ENCODE data around the gene LHFPL5. TPM values are rescaled to one million over a fixed set of nuclear protein-coding genes. Genes with fewer than 3 reads are reported as not detected.

The LHFPL5 gene
- total RNA-seq = not detected in 2 replicates

DNA sequence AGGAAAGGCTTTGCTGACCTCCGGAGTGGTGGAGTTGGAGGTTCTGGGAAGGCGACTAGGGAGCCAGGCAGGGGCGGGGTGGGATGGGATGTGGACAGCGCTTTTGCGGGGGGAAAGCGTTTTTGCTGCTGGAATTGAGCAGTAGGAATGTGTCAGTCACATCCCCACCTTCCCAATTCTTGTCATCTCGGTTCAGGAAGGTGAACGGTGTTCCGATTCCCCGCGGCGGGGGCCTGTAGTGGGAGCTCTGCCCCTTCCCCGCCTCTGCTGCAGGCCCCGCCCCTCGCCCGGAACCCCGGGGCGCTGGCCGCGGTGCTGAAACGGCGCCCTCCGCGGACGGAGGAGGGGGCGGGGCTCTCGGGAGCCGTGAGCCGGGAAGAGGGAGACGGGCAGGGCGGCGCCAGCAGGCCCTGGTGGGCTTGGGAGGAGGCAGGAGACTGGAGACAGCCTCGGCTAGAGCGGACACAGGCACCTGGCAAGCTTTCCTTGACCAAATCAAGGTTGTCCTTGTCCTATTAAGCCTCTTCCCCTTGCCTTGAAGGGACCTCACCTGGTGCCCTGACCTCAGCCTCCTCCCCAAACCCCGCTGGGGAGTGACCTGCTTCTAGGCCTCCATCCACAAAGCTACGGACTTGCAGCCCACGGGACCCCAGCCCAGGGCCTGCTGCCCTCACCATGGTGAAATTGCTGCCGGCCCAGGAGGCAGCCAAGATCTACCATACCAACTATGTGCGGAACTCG is at the start of gene LHFPL5:
LHFPL5 (plus strand) TSS at position 357 of the 741 bp plus-strand sequence; CDS start at position 676, 319 bp downstream.

DNA sequence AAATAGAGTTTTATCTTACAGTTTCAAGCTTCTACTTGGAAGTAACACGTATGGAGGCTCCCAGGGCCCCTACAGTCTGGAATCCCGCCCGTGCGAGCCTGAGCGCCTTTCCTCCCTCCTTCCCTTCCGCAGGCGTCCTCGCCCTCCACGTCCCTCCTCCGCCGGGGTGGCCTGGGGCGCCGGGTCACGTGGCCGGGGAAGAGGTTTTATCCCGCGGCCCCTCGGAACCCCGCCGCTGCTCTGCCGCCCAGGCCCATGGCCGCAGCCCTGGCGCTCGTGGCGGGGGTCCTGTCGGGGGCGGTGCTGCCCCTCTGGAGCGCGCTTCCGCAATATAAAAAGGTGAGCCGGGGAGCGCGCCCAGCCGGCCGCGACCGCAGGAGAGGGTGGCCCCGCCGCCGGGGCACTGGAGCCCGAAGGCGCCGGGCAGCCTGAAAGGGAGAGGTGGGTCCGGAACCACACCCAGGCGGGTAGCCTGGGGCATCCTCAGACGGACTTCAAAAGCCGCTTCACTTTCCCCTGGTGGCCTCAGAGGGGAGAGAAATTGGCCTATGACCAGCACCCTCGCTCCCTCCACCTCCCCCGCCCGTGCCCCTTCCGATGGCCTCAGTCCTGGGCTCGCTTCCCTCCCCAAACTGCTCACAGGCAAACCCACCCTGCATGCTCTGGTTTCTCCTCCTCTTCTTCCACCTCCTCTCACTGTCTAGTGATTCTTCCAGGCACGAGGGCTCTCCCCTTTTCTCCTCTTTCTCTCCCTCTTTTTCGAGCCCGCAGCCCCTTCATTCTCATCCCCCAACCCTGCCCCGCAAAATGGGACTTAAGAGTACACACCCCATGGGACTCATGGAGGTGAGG is 28.6 kb upstream of the LHFPL5 start, which contains the start of gene CLPSL2:
CLPSL2 (plus strand) TSS at position 235 of the 852 bp plus-strand sequence; CDS start at position 256, 21 bp downstream.

DNA sequence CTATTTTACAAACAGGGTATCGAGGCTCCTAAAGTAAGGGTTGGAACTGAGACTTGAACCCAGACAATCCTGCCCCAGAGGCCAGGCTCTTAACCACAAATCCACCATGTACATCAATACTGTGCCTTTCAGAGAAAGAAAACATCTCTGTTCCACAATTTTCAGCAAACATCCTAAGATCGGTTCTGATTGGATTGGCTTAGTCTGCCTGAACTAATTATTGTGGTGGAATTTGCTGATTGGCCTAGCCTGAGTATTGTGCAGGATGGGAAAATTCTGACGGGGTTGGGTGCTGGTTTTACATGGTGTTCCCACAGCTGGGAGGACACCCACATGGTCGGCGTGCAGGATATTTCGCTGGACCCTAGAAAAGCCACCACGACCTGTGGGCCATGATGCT is 24.4 kb upstream of the LHFPL5 start, which contains the start of gene CLPSL1:
CLPSL1 (plus strand) TSS at position 301 of the 400 bp plus-strand sequence; CDS start at position 393, 92 bp downstream.

Other genes with a start within 250 kb of the LHFPL5 start
- 30.3 and 33.1 TPM in 2 replicates for gene FKBP5, start 116.4 kb upstream of the LHFPL5 start, total RNA-seq
- 0.50 TPM in 1 of 2 replicates, not detected in the other for gene ARMC12, start 68.3 kb upstream of the LHFPL5 start, total RNA-seq
- not detected in 2 replicates for gene CLPSL2, start 28.8 kb upstream of the LHFPL5 start, total RNA-seq
- gene CLPSL1, start 24.3 kb upstream of the LHFPL5 start, total RNA-seq = not detected in 2 replicates
- gene CLPS, start 8.0 kb upstream of the LHFPL5 start, total RNA-seq = not detected in 2 replicates
- gene SRPK1, start 115.7 kb downstream of the LHFPL5 start, total RNA-seq = 30.9 and 68.2 TPM in 2 replicates
- not detected in 2 replicates for gene SLC26A8, start 219.3 kb downstream of the LHFPL5 start, total RNA-seq
- gene MAPK14, start 222.5 kb downstream of the LHFPL5 start, total RNA-seq = 34.5 and 52.3 TPM in 2 replicates